Measurements from ENCODE around the gene NHLRC2.
"Not testable (repeated sequence)": the region's sequence is repeated elsewhere in the genome, so short reads cannot be mapped to it uniquely, and the experiment has no call there.

The NHLRC2 gene

GRCh38 chr10:113854013-113854760 lies at the start of gene NHLRC2, which contains the start of gene DCLRE1A:
Gene NHLRC2 (plus strand): TSS chr10:113854661. CDS start chr10:113854873, 212 bp downstream.
Gene DCLRE1A (minus strand): TSS chr10:113854082. CDS start chr10:113853182, 900 bp downstream.
- peak; percentile 59 for DNase-seq

GRCh38 chr10:113806503-113806902 lies 48.0 kb upstream of the NHLRC2 start:
- DNase-seq = no peak

GRCh38 chr10:113808168-113808567 lies 46.3 kb upstream of the NHLRC2 start:
- DNase-seq = no peak

- DNase-seq = not testable (repeated sequence)
These were observed 39.8 kb upstream of the NHLRC2 start for GRCh38 chr10:113814700-113815099.

- DNase-seq = no peak
These were observed 34.5 kb upstream of the NHLRC2 start for GRCh38 chr10:113819989-113820388.

GRCh38 chr10:113820507-113820906 lies 34.0 kb upstream of the NHLRC2 start:
- DNase-seq = no peak

- DNase-seq = not testable (repeated sequence)
These were observed 33.2 kb upstream of the NHLRC2 start for GRCh38 chr10:113821306-113821705.

GRCh38 chr10:113822174-113822573 lies 32.3 kb upstream of the NHLRC2 start:
- no peak for DNase-seq

- no peak for DNase-seq
These were observed 31.1 kb upstream of the NHLRC2 start for GRCh38 chr10:113823389-113823788.

GRCh38 chr10:113825791-113826190 lies 28.7 kb upstream of the NHLRC2 start:
- no peak for DNase-seq

- DNase-seq = not testable (repeated sequence)
These were observed 25.9 kb upstream of the NHLRC2 start for GRCh38 chr10:113828567-113828966.

GRCh38 chr10:113842171-113842570 lies 12.3 kb upstream of the NHLRC2 start:
- no peak for DNase-seq

- DNase-seq = no peak
These were observed 10.4 kb upstream of the NHLRC2 start for GRCh38 chr10:113843972-113844485.

- no peak for DNase-seq
These were observed 8.4 kb upstream of the NHLRC2 start for GRCh38 chr10:113846036-113846435.

GRCh38 chr10:113849140-113849803 lies 5.2 kb upstream of the NHLRC2 start:
- DNase-seq = no peak

- DNase-seq = no peak
These were observed 4.5 kb upstream of the NHLRC2 start for GRCh38 chr10:113849946-113850345.

GRCh38 chr10:113853578-113854012 lies 866 bp upstream of the NHLRC2 start:
- DNase-seq = no peak

GRCh38 chr10:113854761-113855588 lies 514 bp downstream of the NHLRC2 start:
- peak; percentile 63 for DNase-seq

GRCh38 chr10:113856563-113856962 lies 2.1 kb downstream of the NHLRC2 start:
- no peak for DNase-seq

GRCh38 chr10:113857210-113857609 lies 2.7 kb downstream of the NHLRC2 start:
- no peak for DNase-seq

- DNase-seq = no peak
These were observed 4.1 kb downstream of the NHLRC2 start for GRCh38 chr10:113858541-113858940.

GRCh38 chr10:113859261-113859660 lies 4.8 kb downstream of the NHLRC2 start:
- no peak for DNase-seq

GRCh38 chr10:113865901-113866300 lies 11.4 kb downstream of the NHLRC2 start:
- DNase-seq = no peak

Measured in activated CD4-positive, CD25-positive, alpha-beta regulatory T cell treated with anti-CD3 and anti-CD28 coated beads, Interleukin-2, amount 50 U/mL, for 72 hours (primary cell).